Body of pancreas (tissue), 4 donors: ENCODE data around the gene DTNB.

ENCODE experiments used
- POLR2A ChIP-seq, 3 donors: fragments of 450-650 bp; IDR thresholded peaks; one replicate each; pipeline ENCODE4 v1.6.1; 2016; ENCODE audit warnings: antibody characterized with exemption in 3 of 3, mild to moderate bottlenecking in 2 of 3
- TF ChIP-seq, protein P1 (sequence below), 7 experiments: fragments of 450-650 bp in 4 of 7; fragments of 200-600 bp in 3 of 7; sonication (generic) in 3 of 7; IDR thresholded peaks; one replicate each; pipeline ENCODE4 v1.5.1; 2016 to 2019; ENCODE audit warnings: antibody characterized with exemption in 7 of 7

DNA sequence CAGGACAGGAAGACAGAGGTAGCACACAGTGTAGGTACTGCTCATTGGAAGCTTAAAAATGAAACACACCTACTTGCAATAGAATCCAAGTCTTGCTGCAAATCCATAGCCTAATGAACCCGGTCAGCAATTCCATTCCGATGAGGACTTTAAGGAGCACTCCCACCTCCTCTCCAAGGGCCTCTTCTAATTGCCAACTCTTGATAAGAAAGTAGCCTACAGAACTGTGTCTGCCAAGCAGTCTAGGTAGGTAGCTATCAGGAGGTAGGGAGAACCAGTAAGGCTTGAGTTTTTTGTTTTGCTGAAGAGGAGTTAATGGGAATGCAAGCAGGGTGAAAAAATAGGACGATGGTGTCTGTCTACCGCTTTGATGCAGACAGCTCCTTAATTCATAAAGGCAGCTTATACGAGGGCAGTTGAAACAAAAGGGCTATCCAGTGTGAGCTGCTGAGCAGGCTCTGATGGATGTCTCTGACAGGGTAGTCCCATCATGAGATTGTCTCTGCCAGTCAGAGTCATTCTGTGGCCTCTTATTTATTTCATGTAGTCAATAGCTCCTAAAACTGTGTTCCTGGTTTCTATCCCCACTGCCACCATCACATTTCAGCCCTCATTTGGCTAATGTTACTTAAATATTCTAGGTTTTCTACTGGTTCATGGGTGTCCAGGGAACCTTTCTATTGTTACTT lies 176.0 kb downstream of the DTNB start:
- TF ChIP-seq POLR2A (IDR thresholded peaks at IDR 0.05), result no peak
- TF ChIP-seq, protein P1, sequence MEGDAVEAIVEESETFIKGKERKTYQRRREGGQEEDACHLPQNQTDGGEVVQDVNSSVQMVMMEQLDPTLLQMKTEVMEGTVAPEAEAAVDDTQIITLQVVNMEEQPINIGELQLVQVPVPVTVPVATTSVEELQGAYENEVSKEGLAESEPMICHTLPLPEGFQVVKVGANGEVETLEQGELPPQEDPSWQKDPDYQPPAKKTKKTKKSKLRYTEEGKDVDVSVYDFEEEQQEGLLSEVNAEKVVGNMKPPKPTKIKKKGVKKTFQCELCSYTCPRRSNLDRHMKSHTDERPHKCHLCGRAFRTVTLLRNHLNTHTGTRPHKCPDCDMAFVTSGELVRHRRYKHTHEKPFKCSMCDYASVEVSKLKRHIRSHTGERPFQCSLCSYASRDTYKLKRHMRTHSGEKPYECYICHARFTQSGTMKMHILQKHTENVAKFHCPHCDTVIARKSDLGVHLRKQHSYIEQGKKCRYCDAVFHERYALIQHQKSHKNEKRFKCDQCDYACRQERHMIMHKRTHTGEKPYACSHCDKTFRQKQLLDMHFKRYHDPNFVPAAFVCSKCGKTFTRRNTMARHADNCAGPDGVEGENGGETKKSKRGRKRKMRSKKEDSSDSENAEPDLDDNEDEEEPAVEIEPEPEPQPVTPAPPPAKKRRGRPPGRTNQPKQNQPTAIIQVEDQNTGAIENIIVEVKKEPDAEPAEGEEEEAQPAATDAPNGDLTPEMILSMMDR (IDR thresholded peaks at IDR 0.05), result no peak
